Left ventricle myocardium inferior (tissue), 1 donor: ENCODE results near the gene GLP1R. TPM values are rescaled to one million over a fixed set of nuclear protein-coding genes. Genes with fewer than 3 reads are reported as not detected.

Experiments
- DNase-seq: peaks from one replicate; pipeline ENCODE4 v3.0.0-alpha.2; 2020
- H3K27ac ChIP-seq: fragments of 200-600 bp; replicated peaks from 2 replicates; pipeline ENCODE4 v1.8.0; 2021
- H3K27me3 ChIP-seq: fragments of 200-600 bp; 2 replicates; pipeline ENCODE4 v1.8.0; 2021; ENCODE audit warnings: low read depth
- H3K36me3 ChIP-seq: fragments of 200-600 bp; 2 replicates; pipeline ENCODE4 v1.8.0; 2021
- H3K4me1 ChIP-seq: fragments of 200-600 bp; 2 replicates; pipeline ENCODE4 v1.8.0; 2021
- H3K4me3 ChIP-seq: fragments of 200-600 bp; 2 replicates; pipeline ENCODE4 v1.8.0; 2021; ENCODE audit warnings: mild to moderate bottlenecking, moderate library complexity
- H3K9me3 ChIP-seq: fragments of 200-600 bp; replicated peaks from 2 replicates; pipeline ENCODE4 v1.8.0; 2021
- CTCF ChIP-seq: fragments of 200-600 bp; IDR thresholded peaks from 2 replicates; pipeline ENCODE4 v1.8.0; 2021; ENCODE audit warnings: antibody characterized with exemption, mild to moderate bottlenecking, borderline replicate concordance
- intact Hi-C: fragments of 100-400 bp; cut with micrococcal nuclease; formaldehyde crosslinking; loops from one replicate; pipeline ENCODE4 v1.11.0; 2022
- total RNA-seq: library from RNA; stranded (reverse); fragmentation: NEBNext Ultra II Directional; extraction: Animal tissue kit (Norgen Biotek cat#: 25700); gene quantifications from one replicate; pipeline ENCODE4 v1.2.1, GENCODE V29; 2021
- donor health status: DM: no; HTN: yes; CAD: no; lungs with severe emphysema.

The GLP1R gene
- total RNA-seq, 1 donor from 2014 or later: 7.5 TPM

GRCh38 chr6:39088331-39088730 is 39.8 kb downstream of the GLP1R start:
- intact Hi-C loops: no loop called here
- Histone ChIP-seq H3K36me3 (no peaks in the 10 kb centered on the region), H3K4me1 (peaks cover 58% of the 10 kb centered on the region), H3K27ac (peak overlapping the region; percentile 36), H3K27me3 (peaks cover 7% of the 10 kb centered on the region), H3K9me3 (no peaks in the 10 kb centered on the region), H3K4me3 (no peak overlapping the region)
- peak; percentile 63 for TF ChIP-seq CTCF
- peak; percentile 36 for DNase-seq

- no peak for DNase-seq
- intact Hi-C loops: no loop called here
- no peak overlapping the region for H3K4me3 ChIP-seq
- no peak overlapping the region for H3K27ac ChIP-seq
- H3K4me1 ChIP-seq: peaks cover 44% of the 10 kb centered on the region
- H3K27me3 ChIP-seq: no peaks in the 10 kb centered on the region
- no peaks in the 10 kb centered on the region for H3K9me3 ChIP-seq
- TF ChIP-seq CTCF: no peak
- no peaks in the 10 kb centered on the region for H3K36me3 ChIP-seq
Measured at GRCh38 chr6:39090036-39090435, 41.5 kb downstream of the GLP1R start.

GRCh38 chr6:39091220-39091619 is 42.6 kb downstream of the GLP1R start:
- Histone ChIP-seq H3K4me1 (peaks cover 41% of the 10 kb centered on the region), H3K9me3 (no peaks in the 10 kb centered on the region), H3K4me3 (no peak overlapping the region), H3K27me3 (no peaks in the 10 kb centered on the region), H3K27ac (no peak overlapping the region), H3K36me3 (no peaks in the 10 kb centered on the region)
- no peak for TF ChIP-seq CTCF
- DNase-seq: no peak
- intact Hi-C loops: no loop called here

- no peak overlapping the region for H3K27ac ChIP-seq
- H3K9me3 ChIP-seq: no peaks in the 10 kb centered on the region
- no peak overlapping the region for H3K4me3 ChIP-seq
- no peak for DNase-seq
- TF ChIP-seq CTCF: peak; percentile 54
- intact Hi-C loops: no loop called here
- H3K27me3 ChIP-seq: no peaks in the 10 kb centered on the region
- H3K4me1 ChIP-seq: peaks cover 32% of the 10 kb centered on the region
- H3K36me3 ChIP-seq: no peaks in the 10 kb centered on the region
Measured at GRCh38 chr6:39092124-39092523, 43.5 kb downstream of the GLP1R start.

GRCh38 chr6:39093149-39093708 is 44.6 kb downstream of the GLP1R start:
- Histone ChIP-seq H3K9me3 (no peaks in the 10 kb centered on the region), H3K27ac (no peak overlapping the region), H3K36me3 (no peaks in the 10 kb centered on the region), H3K27me3 (no peaks in the 10 kb centered on the region), H3K4me3 (no peak overlapping the region), H3K4me1 (peaks cover 21% of the 10 kb centered on the region)
- no peak for DNase-seq
- no peak for TF ChIP-seq CTCF
- intact Hi-C loops: no loop called here
